ENCODE measurements around the gene NLGN2. TPM values are rescaled to one million over a fixed set of nuclear protein-coding genes. Genes with fewer than 3 reads are reported as not detected.

NLGN2 gene
- total RNA-seq, 1 experiment from 2014 or later = 6.7 TPM

GRCh38 chr17:7418472-7419152 lies 11.0 kb downstream of the NLGN2 start:
- BruUV-seq (replicated peaks) = no TSS peak
- Mint-ChIP-seq H3K4me3 (ENCODE audit: unreplicated experiment) (no peak overlapping the region), H3K27me3 (ENCODE audit: insufficient read depth, unreplicated experiment) (no peaks in the 10 kb centered on the region), H3K36me3 (ENCODE audit: insufficient read depth, unreplicated experiment) (no peaks in the 10 kb centered on the region), H3K27ac (ENCODE audit: low read depth, unreplicated experiment) (no peak overlapping the region), H3K4me1 (ENCODE audit: insufficient read depth, unreplicated experiment) (peaks cover 5% of the 10 kb centered on the region), H3K9me3 (ENCODE audit: unreplicated experiment) (no peaks in the 10 kb centered on the region)
- no peak for DNase-seq (ENCODE audit: unreplicated experiment)
- POLR2A ChIA-PET = interaction anchor here (0.6 kb wide), 1 partner anchor 34 kb away, joined by 3 read pairs; no protein-coding TSS in a partner anchor
- no peak for TF ChIP-seq CTCF (IDR thresholded peaks at IDR 0.05; ENCODE audit: unreplicated experiment)
- intact Hi-C loops (cut with micrococcal nuclease) = no loop called here
- CTCF ChIA-PET = interaction anchor here (0.6 kb wide), 1 partner anchor 157 kb away, joined by 3 read pairs; no protein-coding TSS in a partner anchor

GRCh38 chr17:7419819-7420610 lies 12.4 kb downstream of the NLGN2 start, which contains the start of gene SPEM1:
SPEM1 (plus strand) TSS chr17:7420324; CDS start chr17:7420385, 61 bp downstream.
- intact Hi-C loops (cut with micrococcal nuclease) = no loop called here
- BruUV-seq (replicated peaks) = no TSS peak
- no peak for TF ChIP-seq CTCF (IDR thresholded peaks at IDR 0.05; ENCODE audit: unreplicated experiment)
- no peak for DNase-seq (ENCODE audit: unreplicated experiment)
- Mint-ChIP-seq H3K36me3 (ENCODE audit: insufficient read depth, unreplicated experiment) (no peaks in the 10 kb centered on the region), H3K4me1 (ENCODE audit: insufficient read depth, unreplicated experiment) (peaks cover 5% of the 10 kb centered on the region), H3K27me3 (ENCODE audit: insufficient read depth, unreplicated experiment) (no peaks in the 10 kb centered on the region), H3K4me3 (ENCODE audit: unreplicated experiment) (no peak within 1 kb of the TSS), H3K9me3 (ENCODE audit: unreplicated experiment) (no peaks in the 10 kb centered on the region), H3K27ac (ENCODE audit: low read depth, unreplicated experiment) (no peak within 1 kb of the TSS)
- ChIA-PET CTCF (interaction anchor here (0.6 kb wide), 1 partner anchor 159 kb away, joined by 3 read pairs; no protein-coding TSS in a partner anchor), POLR2A (interaction anchor here (1.2 to 1.3 kb wide), 3 partner anchors 16 to 55 kb away, joined by 3 to 6 read pairs (median 3); no protein-coding TSS in a partner anchor)

- BruUV-seq (replicated peaks) = no TSS peak
- Mint-ChIP-seq H3K27ac (ENCODE audit: low read depth, unreplicated experiment) (no peak overlapping the region), H3K27me3 (ENCODE audit: insufficient read depth, unreplicated experiment) (no peaks in the 10 kb centered on the region), H3K4me1 (ENCODE audit: insufficient read depth, unreplicated experiment) (peaks cover 5% of the 10 kb centered on the region), H3K36me3 (ENCODE audit: insufficient read depth, unreplicated experiment) (no peaks in the 10 kb centered on the region), H3K9me3 (ENCODE audit: unreplicated experiment) (no peaks in the 10 kb centered on the region), H3K4me3 (ENCODE audit: unreplicated experiment) (no peak overlapping the region)
- CTCF ChIA-PET = interaction anchor here (0.7 kb wide), 1 partner anchor 65 kb away, joined by 3 read pairs; no protein-coding TSS in a partner anchor
- POLR2A ChIA-PET = interaction anchor here (1.2 to 1.3 kb wide), 2 partner anchors 15 to 18 kb away, joined by 3 to 6 read pairs; no protein-coding TSS in a partner anchor
- intact Hi-C loops (cut with micrococcal nuclease) = no loop called here
- no peak for TF ChIP-seq CTCF (IDR thresholded peaks at IDR 0.05; ENCODE audit: unreplicated experiment)
- DNase-seq (ENCODE audit: unreplicated experiment) = no peak
These were observed 13.5 kb downstream of the NLGN2 start for GRCh38 chr17:7421186-7421585.

- CTCF ChIA-PET = interaction anchor here (0.6 to 2.7 kb wide), 2 partner anchors 13 to 322 kb away, joined by 3 to 16 read pairs; no protein-coding TSS in a partner anchor
- TF ChIP-seq CTCF (IDR thresholded peaks at IDR 0.05; ENCODE audit: unreplicated experiment) = no peak
- no peak for DNase-seq (ENCODE audit: unreplicated experiment)
- POLR2A ChIA-PET = interaction anchor here (1.1 kb wide), 1 partner anchor 19 kb away, joined by 5 read pairs; the partner anchor contains the start of gene TMEM256
- Mint-ChIP-seq H3K27ac (ENCODE audit: low read depth, unreplicated experiment) (no peak overlapping the region), H3K9me3 (ENCODE audit: unreplicated experiment) (no peaks in the 10 kb centered on the region), H3K4me1 (ENCODE audit: insufficient read depth, unreplicated experiment) (no peaks in the 10 kb centered on the region), H3K27me3 (ENCODE audit: insufficient read depth, unreplicated experiment) (no peaks in the 10 kb centered on the region), H3K4me3 (ENCODE audit: unreplicated experiment) (no peak overlapping the region), H3K36me3 (ENCODE audit: insufficient read depth, unreplicated experiment) (no peaks in the 10 kb centered on the region)
- no TSS peak for BruUV-seq (replicated peaks)
- intact Hi-C loops (cut with micrococcal nuclease) = no loop called here
These were observed 16.0 kb downstream of the NLGN2 start for GRCh38 chr17:7423679-7424078.
